22Rv1 (cell line): ENCODE data around the gene INSL3.

ENCODE experiments used
- ZFX ChIP-seq: fragments of 450-650 bp; IDR thresholded peaks from 2 replicates; pipeline ENCODE4 v1.6.1; 2017; ENCODE audit warnings: antibody characterized with exemption, borderline replicate concordance
- TF ChIP-seq, protein P1 (sequence below): fragments of 450-650 bp; IDR thresholded peaks from 2 replicates; pipeline ENCODE4 v1.5.1; 2017; ENCODE audit warnings: mild to moderate bottlenecking

DNA sequence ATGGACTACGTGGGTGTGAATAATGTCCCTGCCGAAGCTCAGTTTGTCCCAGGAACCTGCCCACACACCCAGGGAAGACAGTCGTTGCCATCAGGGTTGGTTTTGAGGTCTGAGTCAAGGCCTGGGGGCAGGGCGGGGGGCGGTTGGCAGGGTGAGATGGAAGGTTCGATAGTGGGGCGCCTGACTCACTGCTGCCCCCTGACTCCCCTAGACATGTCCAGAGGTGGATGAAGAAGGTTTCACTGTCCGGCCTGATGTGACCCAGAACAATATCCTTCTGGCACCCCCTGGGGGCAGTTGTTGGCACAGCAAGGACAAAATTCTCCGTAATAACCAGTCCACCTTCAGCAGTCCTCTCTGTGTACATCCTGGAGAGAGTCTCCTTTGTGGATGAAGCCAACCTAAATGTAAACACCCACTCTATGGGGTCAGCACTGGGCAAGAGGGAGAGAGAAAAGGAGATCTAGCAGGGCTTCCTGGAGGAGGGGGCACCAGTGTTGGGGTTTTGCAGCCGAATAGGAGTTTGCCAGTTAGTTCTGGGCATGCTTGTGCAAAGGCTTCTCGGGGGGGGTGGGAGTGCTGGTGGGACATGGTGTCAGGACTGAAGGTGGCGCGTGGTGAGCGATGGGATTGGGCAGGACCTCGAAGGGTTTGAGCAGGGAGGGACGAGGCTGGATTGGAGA is 45.9 kb downstream of the INSL3 start:
- TF ChIP-seq, protein P1, sequence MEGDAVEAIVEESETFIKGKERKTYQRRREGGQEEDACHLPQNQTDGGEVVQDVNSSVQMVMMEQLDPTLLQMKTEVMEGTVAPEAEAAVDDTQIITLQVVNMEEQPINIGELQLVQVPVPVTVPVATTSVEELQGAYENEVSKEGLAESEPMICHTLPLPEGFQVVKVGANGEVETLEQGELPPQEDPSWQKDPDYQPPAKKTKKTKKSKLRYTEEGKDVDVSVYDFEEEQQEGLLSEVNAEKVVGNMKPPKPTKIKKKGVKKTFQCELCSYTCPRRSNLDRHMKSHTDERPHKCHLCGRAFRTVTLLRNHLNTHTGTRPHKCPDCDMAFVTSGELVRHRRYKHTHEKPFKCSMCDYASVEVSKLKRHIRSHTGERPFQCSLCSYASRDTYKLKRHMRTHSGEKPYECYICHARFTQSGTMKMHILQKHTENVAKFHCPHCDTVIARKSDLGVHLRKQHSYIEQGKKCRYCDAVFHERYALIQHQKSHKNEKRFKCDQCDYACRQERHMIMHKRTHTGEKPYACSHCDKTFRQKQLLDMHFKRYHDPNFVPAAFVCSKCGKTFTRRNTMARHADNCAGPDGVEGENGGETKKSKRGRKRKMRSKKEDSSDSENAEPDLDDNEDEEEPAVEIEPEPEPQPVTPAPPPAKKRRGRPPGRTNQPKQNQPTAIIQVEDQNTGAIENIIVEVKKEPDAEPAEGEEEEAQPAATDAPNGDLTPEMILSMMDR: peak; percentile 69
- TF ChIP-seq ZFX: no peak
